ENCODE data around the gene NCMAP.

Gene NCMAP

GRCh38 chr1:24622218-24622617 is 66.3 kb downstream of the NCMAP start:
- no peak for DNase-seq (ENCODE audit: low read depth)

- DNase-seq (ENCODE audit: low read depth) = no peak
Measured at GRCh38 chr1:24632832-24633175, 76.9 kb downstream of the NCMAP start.

GRCh38 chr1:24635195-24635843 is 79.4 kb downstream of the NCMAP start:
- peak; percentile 58 for DNase-seq (ENCODE audit: low read depth)

GRCh38 chr1:24636661-24637357 is 80.9 kb downstream of the NCMAP start:
- no peak for DNase-seq (ENCODE audit: low read depth)

- no peak for DNase-seq (ENCODE audit: low read depth)
Measured at GRCh38 chr1:24639094-24639493, 83.2 kb downstream of the NCMAP start.

GRCh38 chr1:24639881-24640280 is 84.0 kb downstream of the NCMAP start:
- DNase-seq (ENCODE audit: low read depth) = no peak

- no peak for DNase-seq (ENCODE audit: low read depth)
Measured at GRCh38 chr1:24640288-24640687, 84.4 kb downstream of the NCMAP start.

GRCh38 chr1:24641646-24642151 is 85.8 kb downstream of the NCMAP start:
- peak; percentile 28 for DNase-seq (ENCODE audit: low read depth)

GRCh38 chr1:24642481-24643362 is 86.8 kb downstream of the NCMAP start, which contains the start of gene SRRM1:
SRRM1 (plus strand) TSS chr1:24643302; CDS start chr1:24643327, 25 bp downstream.
- DNase-seq (ENCODE audit: low read depth) = peak; percentile 100

- DNase-seq (ENCODE audit: low read depth) = no peak
Measured at GRCh38 chr1:24643363-24644099, 87.6 kb downstream of the NCMAP start.

GRCh38 chr1:24644100-24644384 is 88.2 kb downstream of the NCMAP start:
- DNase-seq (ENCODE audit: low read depth) = no peak

- DNase-seq (ENCODE audit: low read depth) = no peak
Measured at GRCh38 chr1:24648919-24649318, 93.0 kb downstream of the NCMAP start.

- DNase-seq (ENCODE audit: low read depth) = no peak
Measured at GRCh38 chr1:24652382-24652781, 96.5 kb downstream of the NCMAP start.

GRCh38 chr1:24654010-24654409 is 98.1 kb downstream of the NCMAP start:
- no peak for DNase-seq (ENCODE audit: low read depth)

- no peak for DNase-seq (ENCODE audit: low read depth)
Measured at GRCh38 chr1:24656046-24656445, 100.2 kb downstream of the NCMAP start.

GRCh38 chr1:24657781-24658180 is 101.9 kb downstream of the NCMAP start:
- DNase-seq (ENCODE audit: low read depth) = no peak
